Activated naive CD4-positive, alpha-beta T cell treated with anti-CD3 and anti-CD28 coated beads, Interleukin-2, amount 10 ng/mL, durations not matched to agents 7 days and 5 days (primary cell): ENCODE measurements around the gene VAC14.

Experiments
- CTCF ChIA-PET: fragments of 350-600 bp; sonication (Branson Sonifier 250); formaldehyde crosslinking; loops from one replicate; lab custom pipeline; 2021; ENCODE audit warnings: antibody characterized with exemption; lab: Charles Lee
- DNase-seq: peaks from one replicate; pipeline ENCODE4 v3.0.0-alpha.2; 2020
- H3K27ac Mint-ChIP-seq: one replicate; pipeline ENCODE4 v1.8.0; 2021; ENCODE audit warnings: mild to moderate bottlenecking, moderate library complexity, mixed read lengths
- H3K27me3 Mint-ChIP-seq: one replicate; pipeline ENCODE4 v1.8.0; 2021; ENCODE audit warnings: mild to moderate bottlenecking, mixed read lengths
- H3K36me3 Mint-ChIP-seq: one replicate; pipeline ENCODE4 v1.8.0; 2021; ENCODE audit warnings: mixed read lengths
- H3K4me1 Mint-ChIP-seq: one replicate; pipeline ENCODE4 v1.8.0; 2021; ENCODE audit warnings: mixed read lengths
- H3K4me3 Mint-ChIP-seq: one replicate; pipeline ENCODE4 v1.8.0; 2021; ENCODE audit warnings: mild to moderate bottlenecking, moderate library complexity, mixed read lengths
- H3K9me3 Mint-ChIP-seq: one replicate; pipeline ENCODE4 v1.8.0; 2021; ENCODE audit warnings: mixed read lengths

Gene VAC14

DNA sequence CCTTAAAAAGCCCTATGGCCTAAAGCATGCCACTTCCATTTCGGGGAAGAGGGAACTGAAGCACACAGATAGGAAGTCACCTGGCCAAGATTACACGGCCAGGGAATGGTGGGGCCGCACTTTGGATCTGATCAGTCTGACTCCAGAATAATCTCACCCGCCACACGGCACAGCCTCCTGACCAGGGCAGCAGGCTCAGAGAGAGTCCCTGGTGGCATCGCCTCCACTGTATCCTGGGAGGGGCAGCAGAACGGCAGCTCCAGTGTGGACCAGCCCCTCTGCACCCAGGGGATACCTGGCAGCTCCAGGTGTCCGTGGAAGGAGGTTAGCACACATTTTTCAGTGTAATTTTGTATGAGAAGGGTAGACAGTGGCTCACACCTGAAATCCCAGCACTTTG lies 35.5 kb downstream of the VAC14 start:
- Mint-ChIP-seq H3K4me1 (peaks cover 6% of the 10 kb centered on the region), H3K27ac (no peak overlapping the region), H3K4me3 (no peak overlapping the region), H3K36me3 (peaks cover 31% of the 10 kb centered on the region), H3K9me3 (no peaks in the 10 kb centered on the region), H3K27me3 (no peaks in the 10 kb centered on the region)
- no peak for DNase-seq
- CTCF ChIA-PET: interaction anchor here (0.7 to 1.6 kb wide), 2 partner anchors 14 to 27 kb away, joined by 3 to 6 read pairs; no protein-coding TSS in a partner anchor

DNA sequence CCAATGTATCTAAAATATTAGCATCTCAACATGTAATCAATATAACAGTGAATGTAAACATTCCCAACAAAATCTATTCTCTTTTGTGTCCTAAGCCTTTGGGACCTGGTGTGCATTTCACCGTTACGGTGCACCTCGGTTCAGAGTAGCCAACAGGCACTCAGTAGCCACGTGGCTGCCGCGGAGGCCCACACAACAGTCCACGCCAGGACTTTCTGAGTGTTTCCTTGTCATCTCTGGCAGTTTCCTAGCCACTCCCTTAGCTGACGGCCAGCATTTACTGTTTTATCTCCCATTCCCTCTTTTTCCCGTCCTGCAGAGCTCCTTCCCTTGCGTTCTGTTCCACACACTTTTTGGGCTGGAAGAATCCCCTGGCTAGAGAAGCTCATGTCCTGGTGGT lies 36.3 kb downstream of the VAC14 start:
- no peak overlapping the region for H3K4me3 Mint-ChIP-seq
- peaks cover 26% of the 10 kb centered on the region for H3K36me3 Mint-ChIP-seq
- H3K27me3 Mint-ChIP-seq: no peaks in the 10 kb centered on the region
- H3K27ac Mint-ChIP-seq: no peak overlapping the region
- peaks cover 3% of the 10 kb centered on the region for H3K4me1 Mint-ChIP-seq
- no peaks in the 10 kb centered on the region for H3K9me3 Mint-ChIP-seq
- CTCF ChIA-PET: interaction anchor here (0.7 to 1.6 kb wide), 2 partner anchors 13 to 26 kb away, joined by 3 to 6 read pairs; no protein-coding TSS in a partner anchor
- no peak for DNase-seq

DNA sequence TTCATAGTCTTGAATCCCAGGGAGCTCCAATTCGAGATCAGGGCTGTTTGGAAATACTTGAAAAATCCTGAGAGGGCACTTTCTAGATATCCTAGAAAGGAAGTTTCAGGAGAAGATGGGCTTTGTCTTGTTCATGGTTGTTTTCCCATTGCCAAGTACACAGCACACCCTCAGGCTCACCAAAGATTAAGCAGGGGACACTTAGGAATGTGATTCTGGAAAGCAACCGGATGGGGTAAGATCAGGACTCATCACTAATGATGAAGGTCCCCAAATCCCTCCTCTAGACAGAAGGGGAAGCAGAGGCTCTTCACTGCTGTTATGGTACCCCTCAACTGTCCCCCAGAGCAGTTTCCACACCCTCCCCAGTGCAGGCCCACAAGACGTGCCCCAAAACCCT lies 40.7 kb downstream of the VAC14 start:
- DNase-seq: no peak
- Mint-ChIP-seq H3K27ac (no peak overlapping the region), H3K4me3 (no peak overlapping the region), H3K4me1 (peaks cover 19% of the 10 kb centered on the region), H3K36me3 (peaks cover 38% of the 10 kb centered on the region), H3K9me3 (no peaks in the 10 kb centered on the region), H3K27me3 (no peaks in the 10 kb centered on the region)
- CTCF ChIA-PET: interaction anchor here (6.2 kb wide), 1 partner anchor 11 kb away, joined by 35 read pairs; no protein-coding TSS in a partner anchor

DNA sequence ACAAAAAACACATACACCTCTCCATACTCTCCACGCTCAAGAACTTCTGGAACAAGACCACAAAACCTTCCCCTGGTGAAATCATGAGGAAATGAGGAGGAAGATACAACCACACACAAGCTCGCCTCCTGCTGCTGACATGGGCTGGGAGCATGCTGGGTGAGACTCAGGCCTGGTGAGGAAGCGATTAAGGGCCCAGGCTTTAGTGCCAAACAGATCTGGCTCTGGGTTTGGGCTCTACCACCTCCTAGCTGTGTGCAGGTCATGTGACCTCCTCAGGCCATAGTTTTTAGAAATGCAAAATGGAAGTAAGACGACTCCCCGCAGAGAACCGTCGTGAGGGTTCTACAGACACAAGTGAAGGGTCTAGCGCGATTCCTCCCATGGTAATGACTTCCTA lies 41.3 kb downstream of the VAC14 start:
- no peak for DNase-seq
- Mint-ChIP-seq H3K4me1 (peaks cover 21% of the 10 kb centered on the region), H3K9me3 (no peaks in the 10 kb centered on the region), H3K36me3 (peaks cover 39% of the 10 kb centered on the region), H3K27ac (peak overlapping the region; percentile 20), H3K27me3 (no peaks in the 10 kb centered on the region), H3K4me3 (no peak overlapping the region)
- CTCF ChIA-PET: interaction anchor here (1.3 to 6.2 kb wide), 2 partner anchors 12 to 21 kb away, joined by 3 to 35 read pairs; no protein-coding TSS in a partner anchor

DNA sequence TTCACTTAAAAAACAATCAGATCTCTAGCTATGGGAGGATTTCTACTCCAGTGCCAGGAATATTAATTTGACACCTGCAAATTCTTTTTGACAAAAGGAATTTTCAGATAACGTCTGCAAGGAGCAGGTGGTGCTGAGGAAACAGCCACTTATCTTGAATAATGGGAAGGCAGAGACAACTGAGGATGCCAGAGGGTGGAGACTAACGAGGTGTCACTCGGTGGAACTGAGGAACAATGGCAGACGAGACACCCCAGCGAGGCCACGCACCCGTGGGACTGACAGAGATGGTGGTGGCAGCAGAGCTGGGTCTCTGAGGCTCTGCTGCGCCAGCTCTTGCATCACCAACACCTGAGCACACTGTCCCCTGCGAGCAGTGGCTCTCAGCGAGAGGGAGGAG lies 42.2 kb downstream of the VAC14 start:
- peak overlapping the region; percentile 37 for H3K27ac Mint-ChIP-seq
- no peak for DNase-seq
- H3K27me3 Mint-ChIP-seq: no peaks in the 10 kb centered on the region
- CTCF ChIA-PET: interaction anchor here (1.3 to 6.2 kb wide), 2 partner anchors 13 to 20 kb away, joined by 3 to 35 read pairs; no protein-coding TSS in a partner anchor
- no peaks in the 10 kb centered on the region for H3K9me3 Mint-ChIP-seq
- H3K36me3 Mint-ChIP-seq: peaks cover 34% of the 10 kb centered on the region
- peaks cover 22% of the 10 kb centered on the region for H3K4me1 Mint-ChIP-seq
- H3K4me3 Mint-ChIP-seq: no peak overlapping the region

DNA sequence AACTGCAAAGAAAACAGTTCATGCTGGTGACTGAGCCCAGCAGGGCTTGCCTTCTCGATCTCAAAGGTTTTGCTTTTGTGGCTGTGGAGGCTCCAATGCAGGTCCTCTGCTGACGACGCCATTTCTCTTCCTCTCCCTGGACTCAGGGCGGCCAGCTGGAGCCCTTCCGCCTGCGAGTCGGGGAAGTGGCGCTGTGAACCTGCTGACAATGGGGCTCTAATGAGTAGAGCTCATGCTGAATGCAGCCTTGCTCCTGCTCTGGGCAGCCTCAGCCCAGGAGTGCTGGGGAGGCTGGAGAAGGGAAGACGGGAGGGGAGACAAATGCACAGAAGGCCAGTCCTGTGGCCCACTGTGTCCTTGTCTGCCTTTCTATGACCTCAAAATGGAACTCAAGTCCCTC lies 43.8 kb downstream of the VAC14 start:
- no peaks in the 10 kb centered on the region for H3K27me3 Mint-ChIP-seq
- peaks cover 29% of the 10 kb centered on the region for H3K36me3 Mint-ChIP-seq

DNA sequence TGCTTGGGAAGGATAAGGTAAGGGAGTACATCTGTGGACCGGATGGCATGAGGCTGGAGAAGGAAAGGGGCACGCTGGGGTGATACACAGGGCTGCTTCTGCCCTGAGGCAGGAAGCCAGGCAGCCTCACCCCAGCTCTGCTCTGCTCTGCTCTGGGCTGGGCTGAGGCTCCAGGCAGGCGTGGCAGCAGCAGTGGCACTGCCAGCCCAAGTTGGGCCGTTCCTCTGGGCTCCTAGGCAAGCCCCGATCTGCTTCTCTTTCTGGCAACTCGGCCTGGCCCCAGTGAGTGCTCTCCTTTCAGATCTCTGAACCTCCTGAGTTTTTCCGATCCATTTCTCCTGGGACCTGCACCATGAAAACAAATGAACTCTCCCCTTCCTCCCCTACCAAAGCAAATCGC lies 44.9 kb downstream of the VAC14 start:
- CTCF ChIA-PET: no interaction called here
- no peak for DNase-seq
- Mint-ChIP-seq H3K4me1 (peaks cover 34% of the 10 kb centered on the region), H3K27ac (peak overlapping the region; percentile 54), H3K27me3 (no peaks in the 10 kb centered on the region), H3K9me3 (no peaks in the 10 kb centered on the region), H3K36me3 (peaks cover 26% of the 10 kb centered on the region), H3K4me3 (no peak overlapping the region)

More for the DNA sequence above, 43.8 kb downstream of the VAC14 start:
- no peaks in the 10 kb centered on the region for H3K9me3 Mint-ChIP-seq
- peak overlapping the region; percentile 76 for H3K27ac Mint-ChIP-seq
- CTCF ChIA-PET: interaction anchor here (6.2 kb wide), 1 partner anchor 14 kb away, joined by 35 read pairs; no protein-coding TSS in a partner anchor
- no peak overlapping the region for H3K4me3 Mint-ChIP-seq
- DNase-seq: no peak
- H3K4me1 Mint-ChIP-seq: peaks cover 25% of the 10 kb centered on the region

DNA sequence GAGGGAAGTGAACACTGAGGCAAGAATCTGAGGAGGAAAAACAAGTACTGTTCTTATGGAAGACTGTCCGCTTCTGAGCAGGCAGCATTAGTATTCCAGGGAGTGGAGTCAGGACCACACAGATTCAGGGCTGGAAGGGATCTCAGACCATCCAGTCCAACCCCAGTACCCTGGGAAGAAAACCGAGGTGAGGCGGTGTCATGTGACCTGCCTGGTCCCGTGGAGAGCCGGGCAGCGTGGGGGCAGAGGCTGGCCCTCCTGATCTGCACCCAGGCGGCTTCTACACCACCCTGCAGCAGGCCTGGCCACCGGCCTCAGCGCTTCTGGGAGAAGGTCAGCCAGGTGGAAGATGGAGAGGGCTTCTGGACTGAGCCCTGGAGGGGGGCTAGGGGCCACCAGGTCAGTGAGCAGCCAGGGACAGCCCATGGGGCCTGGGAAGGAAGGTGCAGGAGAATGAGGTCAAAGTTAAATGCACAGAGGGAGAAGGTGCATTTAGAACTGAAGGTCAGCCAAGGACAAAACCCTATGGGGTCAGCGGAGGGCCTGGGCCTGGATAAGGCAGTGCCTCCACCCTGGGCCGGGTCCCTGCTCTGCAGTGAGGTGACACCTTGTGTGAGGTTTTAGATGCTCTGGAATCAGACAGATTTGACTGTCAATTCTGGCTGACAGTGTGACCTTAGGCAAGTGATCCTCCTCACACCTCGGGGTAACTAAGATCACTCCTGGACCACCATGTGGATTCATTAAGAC lies 45.9 kb downstream of the VAC14 start:
- CTCF ChIA-PET: no interaction called here
- Mint-ChIP-seq H3K36me3 (peaks cover 26% of the 10 kb centered on the region), H3K4me1 (peaks cover 44% of the 10 kb centered on the region), H3K4me3 (no peak overlapping the region), H3K27me3 (no peaks in the 10 kb centered on the region), H3K27ac (peak overlapping the region; percentile 74), H3K9me3 (no peaks in the 10 kb centered on the region)
- DNase-seq: no peak

DNA sequence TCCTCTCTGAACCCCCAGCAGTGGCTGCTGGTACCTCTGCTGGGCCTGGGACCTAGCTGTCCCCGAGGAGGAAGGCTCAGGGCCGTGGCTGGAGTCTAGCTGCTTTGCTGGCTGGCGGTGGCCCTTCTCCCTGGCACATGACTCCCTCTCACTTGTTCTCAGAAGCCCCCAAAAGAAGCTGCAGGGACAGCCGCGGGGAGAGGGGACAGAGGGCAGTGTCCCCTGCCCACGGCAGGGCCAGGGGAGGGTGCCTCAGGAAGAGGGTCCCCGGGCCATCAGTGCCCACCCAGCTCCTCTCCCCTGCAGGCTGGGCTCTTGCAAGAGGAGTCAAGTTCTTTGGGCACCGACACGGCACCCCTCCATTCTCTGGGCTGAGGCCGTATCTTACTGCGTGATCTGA lies 46.6 kb downstream of the VAC14 start:
- Mint-ChIP-seq H3K27me3 (no peaks in the 10 kb centered on the region), H3K27ac (peak overlapping the region; percentile 74), H3K36me3 (peaks cover 22% of the 10 kb centered on the region), H3K9me3 (no peaks in the 10 kb centered on the region), H3K4me1 (peaks cover 44% of the 10 kb centered on the region), H3K4me3 (no peak overlapping the region)
- CTCF ChIA-PET: no interaction called here
- DNase-seq: no peak

DNA sequence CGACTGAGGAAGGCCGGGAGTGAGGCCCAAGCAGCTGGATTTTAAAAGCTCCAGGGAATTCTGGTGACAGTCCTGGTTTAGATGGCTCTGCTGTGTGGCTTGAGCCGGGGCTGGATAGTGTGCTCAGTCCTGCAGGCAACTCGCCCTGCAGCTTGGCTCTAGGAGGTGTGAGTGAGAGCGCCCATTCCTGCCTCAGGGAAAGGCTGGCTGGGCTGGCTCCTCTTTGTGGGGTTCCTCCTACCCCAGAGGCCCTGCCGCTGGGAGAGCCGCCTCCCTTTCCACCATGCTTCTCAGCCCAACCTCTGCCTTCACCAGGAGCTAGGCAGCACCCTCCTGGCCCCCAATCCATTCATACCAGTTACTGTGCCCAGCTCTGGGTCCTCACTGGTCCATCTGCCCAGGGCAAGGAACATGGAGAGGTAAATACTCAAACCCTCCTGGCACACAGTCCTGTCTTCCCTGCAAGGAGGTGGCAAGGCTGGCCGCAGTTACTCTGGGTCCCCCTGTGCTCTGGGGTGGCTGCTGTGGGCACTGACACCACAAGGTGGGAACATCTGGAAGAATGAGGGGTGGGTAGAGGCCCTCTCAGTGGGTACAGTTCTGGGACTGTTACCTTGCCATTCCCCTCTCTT lies 47.1 kb downstream of the VAC14 start:
- Mint-ChIP-seq H3K9me3 (no peaks in the 10 kb centered on the region), H3K4me3 (no peak overlapping the region), H3K4me1 (peaks cover 47% of the 10 kb centered on the region), H3K27me3 (no peaks in the 10 kb centered on the region), H3K27ac (no peak overlapping the region), H3K36me3 (peaks cover 23% of the 10 kb centered on the region)
- DNase-seq: no peak
- CTCF ChIA-PET: interaction anchor here (0.9 to 1.2 kb wide), 2 partner anchors 16 to 17 kb away, joined by 3 to 5 read pairs; no protein-coding TSS in a partner anchor

DNA sequence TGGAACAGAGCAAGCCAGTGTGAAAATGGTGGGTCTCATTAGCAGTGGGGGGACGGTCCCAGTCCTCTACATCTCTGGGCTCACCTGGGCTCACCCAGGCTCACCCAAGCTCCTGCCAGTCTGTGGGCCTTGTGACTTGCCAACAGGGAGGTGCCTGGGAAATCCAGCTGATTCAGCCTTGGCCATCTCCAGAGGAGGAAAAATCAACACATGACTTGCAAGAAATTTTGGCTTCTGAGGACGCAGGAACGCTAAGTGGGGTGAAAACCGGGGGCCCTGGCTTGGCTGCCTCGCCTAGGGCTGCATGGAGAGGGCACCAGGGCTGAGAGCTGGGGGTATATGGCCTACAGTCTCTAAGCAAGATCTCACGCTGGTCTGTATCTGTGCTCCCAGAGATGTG lies 47.7 kb downstream of the VAC14 start:
- H3K4me3 Mint-ChIP-seq: no peak overlapping the region
- peaks cover 22% of the 10 kb centered on the region for H3K36me3 Mint-ChIP-seq
- H3K27ac Mint-ChIP-seq: no peak overlapping the region
- H3K9me3 Mint-ChIP-seq: no peaks in the 10 kb centered on the region
- no peak for DNase-seq
- H3K27me3 Mint-ChIP-seq: no peaks in the 10 kb centered on the region
- peaks cover 52% of the 10 kb centered on the region for H3K4me1 Mint-ChIP-seq
- CTCF ChIA-PET: interaction anchor here (0.9 to 1.6 kb wide), 3 partner anchors 15 to 74 kb away, joined by 3 to 5 read pairs (median 3); no protein-coding TSS in a partner anchor

DNA sequence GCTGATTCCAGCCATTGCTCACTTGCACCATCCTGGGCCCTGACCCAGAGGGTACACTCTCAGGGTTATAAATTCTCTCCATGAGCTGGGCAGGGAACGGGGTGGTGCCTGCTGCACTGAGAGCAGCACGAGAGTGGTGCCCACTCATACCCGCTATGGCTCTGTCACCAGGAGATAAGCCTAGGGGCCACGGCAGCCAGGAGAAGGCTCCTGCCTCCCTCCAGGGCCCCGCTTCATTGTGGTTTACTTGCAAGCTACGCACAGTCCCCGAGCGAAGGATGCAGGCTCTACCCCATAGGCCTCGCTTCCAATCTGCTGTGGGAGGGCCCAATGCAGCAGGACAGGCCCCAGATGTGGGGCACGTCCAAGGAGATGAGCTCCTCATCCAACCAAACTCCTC lies 48.5 kb downstream of the VAC14 start:
- H3K4me1 Mint-ChIP-seq: peaks cover 60% of the 10 kb centered on the region
- peaks cover 24% of the 10 kb centered on the region for H3K36me3 Mint-ChIP-seq
- H3K9me3 Mint-ChIP-seq: no peaks in the 10 kb centered on the region
- no peak for DNase-seq
- CTCF ChIA-PET: interaction anchor here (1.2 to 1.6 kb wide), 2 partner anchors 15 to 73 kb away, joined by 3 read pairs; no protein-coding TSS in a partner anchor
- H3K4me3 Mint-ChIP-seq: no peak overlapping the region
- no peaks in the 10 kb centered on the region for H3K27me3 Mint-ChIP-seq
- H3K27ac Mint-ChIP-seq: no peak overlapping the region

DNA sequence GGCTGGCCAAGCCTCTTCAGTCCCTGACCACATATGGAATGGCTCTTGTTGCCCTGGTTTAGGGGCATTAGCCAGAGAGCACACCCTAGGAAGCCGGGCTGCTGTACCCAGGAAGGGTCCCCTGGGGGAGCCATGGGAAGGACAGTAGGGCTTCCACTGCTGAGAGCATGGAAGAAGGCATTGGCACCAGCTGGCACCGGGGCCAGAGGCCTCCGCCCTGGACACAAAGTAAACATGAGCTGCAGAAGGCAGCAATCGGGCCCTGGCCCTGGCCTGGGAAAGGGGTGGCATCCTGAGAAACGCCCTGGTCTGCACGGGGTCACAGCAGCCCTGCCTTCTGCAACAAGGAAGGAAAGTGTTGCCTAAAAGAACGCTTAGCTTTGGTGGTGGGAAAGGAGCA lies 49.4 kb downstream of the VAC14 start:
- peaks cover 28% of the 10 kb centered on the region for H3K36me3 Mint-ChIP-seq
- CTCF ChIA-PET: interaction anchor here (0.6 to 4.1 kb wide), 5 partner anchors 13 to 73 kb away, joined by 3 to 24 read pairs (median 4); no protein-coding TSS in a partner anchor
- no peaks in the 10 kb centered on the region for H3K9me3 Mint-ChIP-seq
- H3K27me3 Mint-ChIP-seq: no peaks in the 10 kb centered on the region
- peaks cover 66% of the 10 kb centered on the region for H3K4me1 Mint-ChIP-seq
- no peak for DNase-seq
- peak overlapping the region; percentile 64 for H3K27ac Mint-ChIP-seq
- no peak overlapping the region for H3K4me3 Mint-ChIP-seq

DNA sequence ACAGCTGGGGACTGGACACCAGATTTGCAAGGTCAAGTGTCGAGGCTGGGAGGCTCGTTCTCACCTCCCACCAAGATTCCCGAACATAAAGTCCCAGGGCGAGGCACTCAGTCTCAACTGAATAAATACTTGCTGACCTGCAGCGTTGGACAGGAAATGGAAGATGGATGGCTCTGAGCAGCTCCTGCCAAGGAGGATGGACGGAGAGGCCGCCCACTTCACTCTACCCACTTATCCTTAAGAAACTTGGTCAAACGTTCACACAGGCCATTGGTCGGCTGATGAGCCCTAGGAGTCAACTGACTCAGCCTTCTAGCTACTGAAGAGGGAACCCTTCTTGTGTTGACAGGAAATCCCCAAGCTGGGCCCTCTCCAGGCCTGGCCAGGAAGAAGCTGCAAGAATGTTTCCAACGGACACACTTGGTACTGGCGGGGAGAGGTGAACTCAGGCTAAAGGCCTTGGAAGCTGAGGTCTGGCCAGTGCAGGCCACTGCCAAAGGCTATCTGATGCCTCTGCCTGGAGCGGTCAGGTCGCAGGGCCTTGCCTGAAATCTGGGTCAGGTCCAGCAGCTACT lies 50.0 kb downstream of the VAC14 start:
- no peaks in the 10 kb centered on the region for H3K27me3 Mint-ChIP-seq
- no peaks in the 10 kb centered on the region for H3K9me3 Mint-ChIP-seq
- H3K4me3 Mint-ChIP-seq: no peak overlapping the region
- H3K36me3 Mint-ChIP-seq: peaks cover 31% of the 10 kb centered on the region
- peak overlapping the region; percentile 90 for H3K27ac Mint-ChIP-seq
- CTCF ChIA-PET: interaction anchor here (0.6 to 4.1 kb wide), 6 partner anchors 12 to 21 kb away, joined by 3 to 24 read pairs (median 4); no protein-coding TSS in a partner anchor
- DNase-seq: peak; percentile 44
- H3K4me1 Mint-ChIP-seq: peaks cover 66% of the 10 kb centered on the region
